ENCODE data around the gene ST6GALNAC5.
"Not testable (repeated sequence)": the region's sequence is repeated elsewhere in the genome, so short reads cannot be mapped to it uniquely, and the experiment has no call there.

The ST6GALNAC5 gene

GRCh38 chr1:76867342-76868130, at the start of gene ST6GALNAC5:
TSS of gene ST6GALNAC5 (plus strand) at chr1:76867480.
- no peak for DNase-seq (ENCODE audit: low spot score)

- DNase-seq (ENCODE audit: low spot score), result no peak
These were observed 47.3 kb upstream of the ST6GALNAC5 start for GRCh38 chr1:76820028-76820427.

- DNase-seq (ENCODE audit: low spot score), result not testable (repeated sequence)
These were observed 44.3 kb upstream of the ST6GALNAC5 start for GRCh38 chr1:76822961-76823360.

GRCh38 chr1:76824106-76824505, 43.2 kb upstream of the ST6GALNAC5 start:
- no peak for DNase-seq (ENCODE audit: low spot score)

GRCh38 chr1:76826072-76826845, 41.0 kb upstream of the ST6GALNAC5 start:
- DNase-seq (ENCODE audit: low spot score), result no peak

GRCh38 chr1:76827066-76827465, 40.2 kb upstream of the ST6GALNAC5 start:
- DNase-seq (ENCODE audit: low spot score), result no peak

GRCh38 chr1:76830373-76830772, 36.9 kb upstream of the ST6GALNAC5 start:
- DNase-seq (ENCODE audit: low spot score), result no peak

- no peak for DNase-seq (ENCODE audit: low spot score)
These were observed 34.8 kb upstream of the ST6GALNAC5 start for GRCh38 chr1:76832521-76832920.

- no peak for DNase-seq (ENCODE audit: low spot score)
These were observed 34.1 kb upstream of the ST6GALNAC5 start for GRCh38 chr1:76833151-76833550.

- no peak for DNase-seq (ENCODE audit: low spot score)
These were observed 33.4 kb upstream of the ST6GALNAC5 start for GRCh38 chr1:76833856-76834255.

GRCh38 chr1:76835203-76835602, 32.1 kb upstream of the ST6GALNAC5 start:
- no peak for DNase-seq (ENCODE audit: low spot score)

- no peak for DNase-seq (ENCODE audit: low spot score)
These were observed 27.0 kb upstream of the ST6GALNAC5 start for GRCh38 chr1:76840278-76840677.

- no peak for DNase-seq (ENCODE audit: low spot score)
These were observed 25.8 kb upstream of the ST6GALNAC5 start for GRCh38 chr1:76841460-76841859.

- DNase-seq (ENCODE audit: low spot score), result no peak
These were observed 23.3 kb upstream of the ST6GALNAC5 start for GRCh38 chr1:76843821-76844464.

GRCh38 chr1:76854255-76854654, 13.0 kb upstream of the ST6GALNAC5 start:
- no peak for DNase-seq (ENCODE audit: low spot score)

GRCh38 chr1:76856104-76856503, 11.2 kb upstream of the ST6GALNAC5 start:
- DNase-seq (ENCODE audit: low spot score), result no peak

- no peak for DNase-seq (ENCODE audit: low spot score)
These were observed 10.1 kb upstream of the ST6GALNAC5 start for GRCh38 chr1:76857138-76857537.

- no peak for DNase-seq (ENCODE audit: low spot score)
These were observed 9.3 kb upstream of the ST6GALNAC5 start for GRCh38 chr1:76857973-76858372.

- no peak for DNase-seq (ENCODE audit: low spot score)
These were observed 6.1 kb upstream of the ST6GALNAC5 start for GRCh38 chr1:76861149-76861548.

GRCh38 chr1:76862447-76862846, 4.8 kb upstream of the ST6GALNAC5 start:
- DNase-seq (ENCODE audit: low spot score), result no peak

- DNase-seq (ENCODE audit: low spot score), result no peak
These were observed 2.9 kb upstream of the ST6GALNAC5 start for GRCh38 chr1:76864383-76864782.

GRCh38 chr1:76865696-76866286, 1.5 kb upstream of the ST6GALNAC5 start:
- DNase-seq (ENCODE audit: low spot score), result no peak

Data from germinal center (tissue), 1 donor.